Peyer's patch (tissue), 4 donors: Measurements from ENCODE around the gene ZNF618.

Experiments
- POLR2A ChIP-seq, 2 donors: fragments of 450-650 bp; IDR thresholded peaks; one replicate each; pipeline ENCODE4 v1.5.1; 2017; ENCODE audit warnings: antibody characterized with exemption in 2 of 2, mild to moderate bottlenecking in 2 of 2, moderate library complexity in 2 of 2
- TF ChIP-seq, protein P1 (sequence below), 6 experiments: fragments of 450-650 bp in 4 of 6; fragments of 200-600 bp in 2 of 6; sonication (generic) in 1 of 6; IDR thresholded peaks; one replicate each; pipeline ENCODE4 v1.5.1; 2017 to 2019; ENCODE audit warnings: antibody characterized with exemption in 6 of 6, mild to moderate bottlenecking in 3 of 6, moderate library complexity in 1 of 6

DNA sequence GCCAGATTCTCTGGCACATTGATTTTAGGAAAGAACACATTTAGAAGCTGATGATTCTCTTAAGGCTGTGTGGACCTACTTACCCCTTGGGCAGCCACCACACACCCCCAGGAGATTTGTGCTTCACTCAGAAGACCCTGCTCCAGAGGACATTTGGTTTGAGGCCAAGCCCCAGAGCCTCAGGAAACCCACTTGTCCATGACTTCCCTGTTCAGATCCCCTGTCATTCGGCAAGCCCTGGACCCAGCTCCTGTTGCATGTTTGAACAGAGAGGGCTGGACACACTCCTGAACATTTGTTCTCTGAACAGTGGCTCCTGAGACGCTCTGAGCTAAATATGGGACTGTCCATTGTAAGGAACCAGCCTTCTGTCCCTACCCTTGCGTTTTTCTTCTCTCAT is 119.9 kb downstream of the ZNF618 start:
- TF ChIP-seq POLR2A (IDR thresholded peaks at IDR 0.05): no peak
- TF ChIP-seq, protein P1, sequence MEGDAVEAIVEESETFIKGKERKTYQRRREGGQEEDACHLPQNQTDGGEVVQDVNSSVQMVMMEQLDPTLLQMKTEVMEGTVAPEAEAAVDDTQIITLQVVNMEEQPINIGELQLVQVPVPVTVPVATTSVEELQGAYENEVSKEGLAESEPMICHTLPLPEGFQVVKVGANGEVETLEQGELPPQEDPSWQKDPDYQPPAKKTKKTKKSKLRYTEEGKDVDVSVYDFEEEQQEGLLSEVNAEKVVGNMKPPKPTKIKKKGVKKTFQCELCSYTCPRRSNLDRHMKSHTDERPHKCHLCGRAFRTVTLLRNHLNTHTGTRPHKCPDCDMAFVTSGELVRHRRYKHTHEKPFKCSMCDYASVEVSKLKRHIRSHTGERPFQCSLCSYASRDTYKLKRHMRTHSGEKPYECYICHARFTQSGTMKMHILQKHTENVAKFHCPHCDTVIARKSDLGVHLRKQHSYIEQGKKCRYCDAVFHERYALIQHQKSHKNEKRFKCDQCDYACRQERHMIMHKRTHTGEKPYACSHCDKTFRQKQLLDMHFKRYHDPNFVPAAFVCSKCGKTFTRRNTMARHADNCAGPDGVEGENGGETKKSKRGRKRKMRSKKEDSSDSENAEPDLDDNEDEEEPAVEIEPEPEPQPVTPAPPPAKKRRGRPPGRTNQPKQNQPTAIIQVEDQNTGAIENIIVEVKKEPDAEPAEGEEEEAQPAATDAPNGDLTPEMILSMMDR (IDR thresholded peaks at IDR 0.05): no peak
